ENCODE data around the gene CBLC.

CBLC gene

GRCh38 chr19:44738603-44739558 is 38.8 kb upstream of the CBLC start:
- Histone ChIP-seq H3K4me1 (ENCODE audit: control insufficient read depth, low read depth, low read length) (peaks cover 3% of the 10 kb centered on the region), H4K8ac (ENCODE audit: low read depth, low read length) (no peak overlapping the region), H4K5ac (ENCODE audit: low read length) (no peak overlapping the region), H3K9ac (ENCODE audit: low read length) (no peak overlapping the region), H3K56ac (ENCODE audit: low read length) (no peak overlapping the region), H3K27ac (ENCODE audit: low read depth, low read length) (no peak overlapping the region), H3K4me2 (ENCODE audit: low read length) (no peak overlapping the region), H2AK5ac (ENCODE audit: low read length) (no peak overlapping the region), H3K36me3 (ENCODE audit: control insufficient read depth, insufficient read depth, low read length) (no peaks in the 10 kb centered on the region), H3K27me3 (ENCODE audit: insufficient read depth, low read length, poor library complexity) (no peaks in the 10 kb centered on the region), H3K79me1 (ENCODE audit: low read length) (no peaks in the 10 kb centered on the region), H3K79me2 (ENCODE audit: control insufficient read depth, insufficient read depth, low read length) (no peaks in the 10 kb centered on the region), H3K23ac (ENCODE audit: low read length) (no peak overlapping the region), H2BK15ac (replicated peaks; ENCODE audit: low read depth) (no peak overlapping the region), H3K4me3 (ENCODE audit: low read length) (no peak overlapping the region), H2BK120ac (ENCODE audit: low read depth, low read length) (no peak overlapping the region), H3K18ac (ENCODE audit: low read length) (no peak overlapping the region), H2BK5ac (ENCODE audit: low read length) (no peak overlapping the region), H3K4ac (ENCODE audit: low read depth, low read length) (no peak overlapping the region)
- no CpG with 5 or more reads among the region's 11 CpGs for WGBS (ENCODE audit: extremely low coverage, insufficient coverage, low lambda C conversion rate)
- DNase-seq: no peak

GRCh38 chr19:44740351-44740824 is 37.3 kb upstream of the CBLC start:
- Histone ChIP-seq H3K79me1 (ENCODE audit: low read length) (no peaks in the 10 kb centered on the region), H3K9ac (ENCODE audit: low read length) (no peak overlapping the region), H2AK5ac (ENCODE audit: low read length) (no peak overlapping the region), H4K5ac (ENCODE audit: low read length) (no peak overlapping the region), H4K8ac (ENCODE audit: low read depth, low read length) (no peak overlapping the region), H2BK120ac (ENCODE audit: low read depth, low read length) (no peak overlapping the region), H2BK5ac (ENCODE audit: low read length) (no peak overlapping the region), H3K18ac (ENCODE audit: low read length) (no peak overlapping the region), H3K4me2 (ENCODE audit: low read length) (no peak overlapping the region), H3K4me1 (ENCODE audit: control insufficient read depth, low read depth, low read length) (peaks cover 3% of the 10 kb centered on the region), H2BK15ac (replicated peaks; ENCODE audit: low read depth) (no peak overlapping the region), H3K4me3 (ENCODE audit: low read length) (no peak overlapping the region), H3K27ac (ENCODE audit: low read depth, low read length) (no peak overlapping the region), H3K56ac (ENCODE audit: low read length) (no peak overlapping the region), H3K4ac (ENCODE audit: low read depth, low read length) (no peak overlapping the region), H3K36me3 (ENCODE audit: control insufficient read depth, insufficient read depth, low read length) (no peaks in the 10 kb centered on the region), H3K27me3 (ENCODE audit: insufficient read depth, low read length, poor library complexity) (no peaks in the 10 kb centered on the region), H3K23ac (ENCODE audit: low read length) (no peak overlapping the region), H3K79me2 (ENCODE audit: control insufficient read depth, insufficient read depth, low read length) (no peaks in the 10 kb centered on the region)
- no CpG with 5 or more reads among the region's 3 CpGs for WGBS (ENCODE audit: extremely low coverage, insufficient coverage, low lambda C conversion rate)
- DNase-seq: peak; percentile 55

- H3K27ac ChIP-seq (ENCODE audit: low read depth, low read length): no peak overlapping the region
- no peak overlapping the region for H2BK15ac ChIP-seq (replicated peaks; ENCODE audit: low read depth)
- no peak overlapping the region for H3K18ac ChIP-seq (ENCODE audit: low read length)
- no peak overlapping the region for H3K23ac ChIP-seq (ENCODE audit: low read length)
- H3K4me2 ChIP-seq (ENCODE audit: low read length): no peak overlapping the region
- H3K79me1 ChIP-seq (ENCODE audit: low read length): no peaks in the 10 kb centered on the region
- H2AK5ac ChIP-seq (ENCODE audit: low read length): no peak overlapping the region
- H3K36me3 ChIP-seq (ENCODE audit: control insufficient read depth, insufficient read depth, low read length): no peaks in the 10 kb centered on the region
- H3K27me3 ChIP-seq (ENCODE audit: insufficient read depth, low read length, poor library complexity): no peaks in the 10 kb centered on the region
- peaks cover 3% of the 10 kb centered on the region for H3K4me1 ChIP-seq (ENCODE audit: control insufficient read depth, low read depth, low read length)
- no peak for DNase-seq
- H3K79me2 ChIP-seq (ENCODE audit: control insufficient read depth, insufficient read depth, low read length): no peaks in the 10 kb centered on the region
- no peak overlapping the region for H3K56ac ChIP-seq (ENCODE audit: low read length)
- no peak overlapping the region for H3K9ac ChIP-seq (ENCODE audit: low read length)
- no peak overlapping the region for H4K8ac ChIP-seq (ENCODE audit: low read depth, low read length)
- no peak overlapping the region for H3K4ac ChIP-seq (ENCODE audit: low read depth, low read length)
- no peak overlapping the region for H3K4me3 ChIP-seq (ENCODE audit: low read length)
- H2BK120ac ChIP-seq (ENCODE audit: low read depth, low read length): no peak overlapping the region
- H4K5ac ChIP-seq (ENCODE audit: low read length): no peak overlapping the region
- no CpG with 5 or more reads among the region's 6 CpGs for WGBS (ENCODE audit: extremely low coverage, insufficient coverage, low lambda C conversion rate)
- no peak overlapping the region for H2BK5ac ChIP-seq (ENCODE audit: low read length)
Measured at GRCh38 chr19:44741258-44741731, 36.4 kb upstream of the CBLC start.

- Histone ChIP-seq H3K4me1 (ENCODE audit: control insufficient read depth, low read depth, low read length) (peaks cover 3% of the 10 kb centered on the region), H3K79me1 (ENCODE audit: low read length) (no peaks in the 10 kb centered on the region), H3K23ac (ENCODE audit: low read length) (no peak overlapping the region), H2BK5ac (ENCODE audit: low read length) (no peak overlapping the region), H3K79me2 (ENCODE audit: control insufficient read depth, insufficient read depth, low read length) (no peaks in the 10 kb centered on the region), H3K4me2 (ENCODE audit: low read length) (no peak overlapping the region), H3K4me3 (ENCODE audit: low read length) (no peak overlapping the region), H3K56ac (ENCODE audit: low read length) (peak overlapping the region; percentile 71), H3K9ac (ENCODE audit: low read length) (peak overlapping the region; percentile 22), H3K18ac (ENCODE audit: low read length) (no peak overlapping the region), H4K5ac (ENCODE audit: low read length) (no peak overlapping the region), H3K27ac (ENCODE audit: low read depth, low read length) (no peak overlapping the region), H2BK15ac (replicated peaks; ENCODE audit: low read depth) (no peak overlapping the region), H2AK5ac (ENCODE audit: low read length) (no peak overlapping the region), H4K8ac (ENCODE audit: low read depth, low read length) (no peak overlapping the region), H2BK120ac (ENCODE audit: low read depth, low read length) (no peak overlapping the region), H3K4ac (ENCODE audit: low read depth, low read length) (no peak overlapping the region), H3K36me3 (ENCODE audit: control insufficient read depth, insufficient read depth, low read length) (no peaks in the 10 kb centered on the region), H3K27me3 (ENCODE audit: insufficient read depth, low read length, poor library complexity) (no peaks in the 10 kb centered on the region)
- no CpG with 5 or more reads among the region's 13 CpGs for WGBS (ENCODE audit: extremely low coverage, insufficient coverage, low lambda C conversion rate)
- DNase-seq: peak; percentile 78
Measured at GRCh38 chr19:44741841-44742329, 35.8 kb upstream of the CBLC start.

- Histone ChIP-seq H3K56ac (ENCODE audit: low read length) (peak overlapping the region; percentile 71), H2BK15ac (replicated peaks; ENCODE audit: low read depth) (no peak overlapping the region), H3K4me1 (ENCODE audit: control insufficient read depth, low read depth, low read length) (peaks cover 3% of the 10 kb centered on the region), H3K4me3 (ENCODE audit: low read length) (no peak overlapping the region), H2BK5ac (ENCODE audit: low read length) (no peak overlapping the region), H3K4ac (ENCODE audit: low read depth, low read length) (no peak overlapping the region), H4K5ac (ENCODE audit: low read length) (no peak overlapping the region), H3K23ac (ENCODE audit: low read length) (no peak overlapping the region), H2AK5ac (ENCODE audit: low read length) (no peak overlapping the region), H3K9ac (ENCODE audit: low read length) (peak overlapping the region; percentile 22), H3K79me1 (ENCODE audit: low read length) (no peaks in the 10 kb centered on the region), H3K4me2 (ENCODE audit: low read length) (no peak overlapping the region), H3K27me3 (ENCODE audit: insufficient read depth, low read length, poor library complexity) (no peaks in the 10 kb centered on the region), H3K79me2 (ENCODE audit: control insufficient read depth, insufficient read depth, low read length) (no peaks in the 10 kb centered on the region), H3K18ac (ENCODE audit: low read length) (no peak overlapping the region), H4K8ac (ENCODE audit: low read depth, low read length) (no peak overlapping the region), H3K27ac (ENCODE audit: low read depth, low read length) (no peak overlapping the region), H3K36me3 (ENCODE audit: control insufficient read depth, insufficient read depth, low read length) (no peaks in the 10 kb centered on the region), H2BK120ac (ENCODE audit: low read depth, low read length) (no peak overlapping the region)
- DNase-seq: no peak
- WGBS (ENCODE audit: extremely low coverage, insufficient coverage, low lambda C conversion rate): no CpG with 5 or more reads among the region's 20 CpGs
Measured at GRCh38 chr19:44742330-44743061, 35.2 kb upstream of the CBLC start.

All from mesendoderm (in vitro differentiated cells).